GM19463 (cell line): ENCODE data around the gene TMEM212.
"Not testable (repeated sequence)": the region's sequence is repeated elsewhere in the genome, so short reads cannot be mapped to it uniquely, and the experiment has no call there.

Experiments used
- ATAC-seq: cut with Tn5 transposase; IDR thresholded peaks from one replicate; pipeline ENCODE4 v1.9.1; 2021; ENCODE audit warnings: mild to moderate bottlenecking, moderate library complexity; ENCODE audit not compliant: unreplicated experiment

Gene TMEM212

DNA sequence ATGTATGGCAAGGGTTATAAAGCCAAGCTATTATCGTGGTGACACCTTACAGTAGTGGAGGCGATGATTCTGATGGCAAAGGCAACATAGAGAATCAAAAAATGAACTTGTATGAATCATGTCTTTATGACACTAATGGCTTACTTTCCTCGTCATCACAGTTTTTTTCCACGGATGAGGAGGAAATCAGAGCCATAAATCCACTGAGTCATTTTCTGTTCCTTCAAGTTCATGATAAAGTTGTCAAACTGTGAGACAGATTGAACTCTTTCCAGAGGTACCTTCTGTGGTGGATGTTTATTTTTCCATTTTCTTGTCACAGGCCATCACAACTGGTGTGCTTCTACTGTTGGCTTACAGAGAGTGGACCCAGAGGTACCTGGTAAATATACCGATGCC is 8.5 kb downstream of the TMEM212 start:
- ATAC-seq: no peak

DNA sequence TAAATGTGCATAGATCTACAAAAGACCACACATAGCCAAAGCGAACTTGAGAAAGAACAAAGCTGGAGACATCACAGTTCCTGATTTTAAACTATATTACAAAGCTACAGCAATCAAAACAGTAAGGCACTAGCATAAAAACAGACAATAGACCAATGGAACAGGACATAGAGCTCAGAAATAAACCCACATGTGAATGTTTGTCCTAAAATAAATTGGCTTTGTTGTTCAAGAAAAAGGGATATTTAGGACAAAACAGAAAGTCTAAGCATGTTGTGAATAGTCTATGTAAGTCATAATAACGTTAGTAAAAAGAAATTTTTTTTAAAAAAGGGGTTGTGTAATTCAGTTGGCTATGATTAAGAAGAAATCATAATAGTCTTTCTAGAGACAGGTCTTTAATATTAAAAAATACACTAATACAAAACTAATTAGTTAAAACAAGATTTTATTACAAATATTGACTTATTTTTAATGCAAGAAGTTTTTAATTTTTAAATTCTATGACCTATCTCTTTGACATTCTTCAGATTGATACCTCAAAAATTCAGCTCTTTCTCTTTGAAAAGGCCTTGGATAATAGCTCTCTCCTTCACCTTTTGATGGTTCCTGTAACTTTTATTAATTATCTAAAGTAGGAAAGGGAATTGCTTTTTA is 11.6 kb downstream of the TMEM212 start:
- no peak for ATAC-seq

GRCh38 chr3:171858770-171859169 is 15.6 kb downstream of the TMEM212 start:
- ATAC-seq: not testable (repeated sequence)

DNA sequence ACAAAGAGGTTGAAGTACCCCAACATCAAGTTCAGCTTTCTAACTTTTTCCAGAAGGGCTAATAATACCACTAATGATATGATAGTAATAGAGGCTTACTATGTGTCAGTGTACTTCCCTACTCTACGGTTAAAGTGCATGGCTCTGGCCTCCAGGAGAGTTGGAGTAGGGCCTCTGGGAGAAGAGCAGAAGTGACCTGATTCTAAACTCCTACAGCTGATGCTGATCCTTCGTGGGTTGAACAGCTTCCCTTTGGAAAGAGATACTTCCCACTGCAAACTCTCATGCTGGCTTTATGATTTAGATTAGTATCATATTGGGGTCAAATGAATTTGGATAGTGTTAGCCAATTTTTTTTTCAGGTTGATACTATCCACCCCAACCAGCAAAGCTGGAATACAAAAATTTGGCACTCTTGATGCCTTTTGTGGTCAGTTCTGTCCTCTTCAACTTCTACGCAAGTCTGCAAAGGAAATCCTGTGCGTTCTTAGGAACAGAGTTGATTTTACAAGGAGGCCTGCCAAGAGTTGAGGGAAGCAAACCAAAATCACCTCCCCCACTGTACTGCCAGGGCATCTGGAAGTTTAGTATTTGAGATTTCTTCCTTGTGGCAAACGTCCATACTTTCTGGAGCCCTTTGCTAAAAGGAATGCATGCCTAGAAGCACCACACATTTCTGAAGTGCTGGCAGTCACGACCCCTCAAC is 17.8 kb downstream of the TMEM212 start:
- ATAC-seq: no peak

DNA sequence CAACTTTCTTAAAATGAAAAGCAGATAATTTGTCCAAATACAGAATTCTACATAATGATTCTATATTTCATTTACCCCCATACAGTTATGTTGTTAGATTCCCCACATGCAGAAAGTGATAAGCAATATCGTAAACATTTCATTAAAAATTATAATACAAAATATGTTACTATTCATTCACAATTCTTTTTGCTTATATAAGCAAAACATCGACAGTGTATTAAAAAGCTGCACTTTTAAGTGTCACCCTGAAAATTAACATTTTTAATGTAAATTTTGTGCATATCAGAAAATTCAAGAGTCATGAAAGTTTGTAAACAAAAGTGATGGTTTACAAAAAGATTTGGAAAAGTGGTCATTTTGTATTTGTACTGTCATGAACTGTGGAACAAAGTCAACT is 19.2 kb downstream of the TMEM212 start:
- no peak for ATAC-seq

DNA sequence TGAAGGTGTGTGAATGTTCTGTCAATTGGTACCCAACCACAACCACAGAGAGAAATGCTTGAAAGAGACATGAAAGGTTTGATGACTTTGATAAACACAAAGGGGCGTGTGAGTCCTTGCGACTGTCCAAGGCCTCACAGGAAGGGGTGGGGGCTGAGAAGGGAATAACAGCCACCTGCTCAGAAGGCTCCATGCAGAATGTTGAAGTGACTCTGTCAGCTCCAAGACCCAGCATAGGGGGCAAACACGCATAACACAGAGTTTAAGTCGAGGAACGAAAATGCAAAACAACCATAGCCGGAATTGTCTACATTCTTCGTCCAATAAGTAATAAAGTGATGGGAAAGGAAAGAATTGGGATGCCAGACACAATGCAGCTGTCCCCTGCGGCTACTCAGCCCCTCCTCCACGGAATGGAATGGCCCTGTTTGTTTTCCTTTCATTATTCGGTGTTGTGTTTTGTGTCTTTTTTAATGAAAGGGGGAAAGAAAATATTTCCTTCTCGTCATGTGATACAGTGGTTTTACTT is 19.9 kb downstream of the TMEM212 start:
- ATAC-seq: no peak

DNA sequence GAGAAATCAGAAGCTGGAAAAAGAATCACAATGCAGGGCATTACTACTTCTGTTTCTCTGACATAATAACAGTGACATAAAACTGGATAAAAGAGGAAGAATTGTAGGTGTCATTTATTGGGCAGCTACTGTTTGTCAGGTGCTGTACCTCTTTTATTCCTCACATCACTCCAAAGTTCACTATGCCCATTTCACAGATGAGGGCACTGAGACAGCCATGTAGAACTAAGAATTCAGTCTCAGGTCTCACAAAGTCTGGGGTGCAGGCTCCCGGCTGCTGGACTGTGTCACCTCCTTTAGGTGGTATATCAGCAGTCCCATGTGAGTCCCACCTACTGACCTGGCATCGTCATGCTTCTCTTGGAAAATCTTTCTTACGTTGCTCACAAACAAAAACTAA is 20.8 kb downstream of the TMEM212 start:
- ATAC-seq: no peak

DNA sequence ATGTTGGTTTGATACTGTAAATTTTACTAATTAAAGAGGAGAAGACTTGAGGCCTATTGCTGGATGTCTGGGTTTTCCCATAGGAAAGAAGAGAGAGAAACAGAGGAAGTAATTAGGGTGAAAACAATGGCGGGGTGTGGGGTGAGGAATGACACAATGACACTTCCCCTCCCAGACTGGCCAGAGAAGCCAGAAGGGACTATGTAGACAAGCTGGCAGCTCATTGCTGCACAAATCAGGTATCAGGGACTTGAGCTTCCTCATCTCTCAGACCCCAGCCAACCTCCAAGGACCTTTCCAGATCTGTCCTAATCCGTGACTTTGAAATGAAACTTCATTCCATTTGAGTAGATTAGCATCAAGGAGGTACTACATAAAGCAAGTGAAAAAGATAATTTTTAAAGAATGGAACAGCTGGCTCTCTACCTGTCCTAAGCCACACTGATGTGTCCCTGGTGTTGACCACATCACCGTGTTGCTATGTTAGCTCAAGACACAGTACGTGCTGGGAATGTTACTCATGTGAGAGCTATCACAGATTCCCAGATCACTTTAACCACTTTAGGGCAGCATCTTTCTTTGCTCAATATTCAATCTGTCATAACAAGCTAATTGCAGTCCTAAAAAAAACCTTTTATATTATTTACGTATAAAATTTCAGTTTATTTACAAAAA is 22.2 kb downstream of the TMEM212 start:
- ATAC-seq: no peak

DNA sequence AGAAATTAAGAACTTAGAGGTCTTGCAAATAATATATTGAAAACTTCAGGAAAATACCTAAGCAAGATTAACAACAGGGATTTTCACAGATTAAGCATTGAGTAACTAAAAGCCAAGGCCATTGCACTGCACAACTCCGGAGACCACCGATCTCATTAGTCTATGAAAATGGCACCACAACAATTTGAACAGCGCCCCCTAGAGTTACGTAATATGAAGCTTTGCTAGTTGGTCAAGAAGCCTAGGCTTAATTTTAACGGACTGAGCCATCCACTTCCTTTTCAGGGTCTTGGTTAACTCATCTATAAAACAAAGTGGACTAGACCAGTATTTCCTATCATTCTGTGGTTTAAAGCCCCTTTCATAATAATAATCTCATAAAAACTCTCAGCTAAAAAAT is 24.8 kb downstream of the TMEM212 start:
- ATAC-seq: no peak

DNA sequence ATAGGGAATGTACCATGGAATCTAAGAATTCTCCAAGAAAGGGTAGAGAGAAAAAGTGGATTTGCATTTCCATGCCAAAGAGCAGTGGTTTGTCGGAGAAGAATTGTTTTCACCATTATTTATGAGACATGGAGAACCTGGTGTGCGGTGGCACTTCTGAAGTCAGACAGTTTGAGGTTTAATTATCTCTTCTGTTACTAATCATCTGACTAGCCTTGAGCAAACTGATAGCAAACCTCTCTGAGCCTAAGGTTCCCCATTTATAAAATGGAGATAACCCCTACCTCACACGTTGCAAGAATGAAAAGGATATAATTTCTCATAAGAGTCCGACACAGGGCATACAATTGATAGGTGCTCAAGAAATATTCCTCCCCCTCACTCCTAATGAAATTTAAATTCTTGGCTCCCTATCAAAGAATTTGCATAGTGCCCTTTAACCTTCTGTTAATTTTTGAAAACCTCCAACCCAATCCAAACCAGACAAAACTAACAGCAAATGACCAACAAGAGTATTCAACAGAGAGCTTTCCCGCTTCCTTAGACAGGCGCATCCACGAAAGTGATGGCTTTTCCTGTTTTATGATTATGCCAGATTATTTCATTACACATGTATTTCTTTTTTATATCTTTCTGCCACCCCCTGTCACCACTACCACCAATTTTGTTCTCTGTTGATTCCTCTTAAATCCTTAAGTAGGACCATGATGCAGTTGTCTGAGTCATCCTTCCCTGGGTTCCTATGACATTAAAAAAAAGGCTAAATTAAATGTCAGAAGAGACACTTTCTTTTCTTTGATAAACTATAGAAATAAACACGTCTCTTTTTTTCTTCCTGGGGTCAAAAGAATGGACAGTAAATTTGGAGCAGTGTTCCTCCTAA is 28.5 kb downstream of the TMEM212 start:
- ATAC-seq: no peak

DNA sequence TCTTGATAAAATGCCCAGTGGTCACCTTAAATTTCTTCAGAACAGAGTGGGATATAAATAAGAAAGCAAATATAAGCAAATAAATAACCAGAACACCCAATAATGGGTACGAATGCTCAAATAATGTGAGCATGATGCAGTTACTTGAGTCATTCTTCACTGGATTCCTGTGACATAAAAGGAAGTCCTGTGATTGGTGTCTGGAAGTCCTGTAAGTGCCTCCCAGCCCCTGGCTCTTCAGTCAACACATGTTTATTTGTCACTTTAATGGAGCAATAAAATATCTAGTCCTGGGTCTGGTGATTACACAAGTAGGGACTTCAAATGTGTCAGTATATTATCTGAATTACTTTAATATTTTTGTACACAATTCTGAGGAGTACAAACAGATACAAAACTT is 30.4 kb downstream of the TMEM212 start:
- ATAC-seq: no peak

DNA sequence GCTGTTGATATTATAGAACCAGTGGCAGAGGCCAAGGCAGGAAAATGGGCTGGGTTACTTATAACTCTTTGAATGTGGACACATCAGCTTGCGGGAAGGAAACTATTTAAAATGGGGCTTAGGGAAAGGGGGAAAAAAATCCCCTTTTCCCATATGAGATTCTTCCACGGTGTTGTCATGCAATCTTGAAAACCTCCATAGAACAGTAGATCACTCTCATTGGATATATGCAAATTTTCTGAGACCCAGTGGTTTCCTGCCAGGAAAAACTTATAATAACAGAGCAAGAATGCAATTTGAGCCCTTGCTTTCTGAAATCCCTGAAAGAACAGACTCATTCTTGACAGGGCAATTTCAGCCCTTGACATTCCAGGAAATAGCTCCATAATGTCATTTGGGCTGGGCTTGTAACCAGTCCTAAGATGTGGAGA is 31.1 kb downstream of the TMEM212 start:
- no peak for ATAC-seq

DNA sequence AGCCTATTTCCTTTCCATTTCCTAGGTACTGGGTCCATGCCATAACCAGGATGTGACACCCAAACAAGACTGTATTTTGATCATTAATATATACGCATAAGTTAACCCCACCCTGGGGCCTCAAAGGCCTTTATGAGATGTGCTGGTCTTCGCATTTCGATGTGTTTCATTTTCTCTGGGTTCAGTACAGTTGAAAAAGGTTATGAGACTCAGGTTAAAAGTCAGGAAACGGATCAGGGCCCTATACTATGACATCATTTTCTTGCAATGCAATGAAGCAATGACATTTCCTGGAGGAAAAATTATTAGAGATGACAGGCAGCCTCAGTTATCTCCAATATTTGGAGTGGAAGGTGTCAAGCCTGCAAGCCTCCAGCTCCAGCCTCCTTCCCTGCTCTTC is 31.7 kb downstream of the TMEM212 start:
- no peak for ATAC-seq

DNA sequence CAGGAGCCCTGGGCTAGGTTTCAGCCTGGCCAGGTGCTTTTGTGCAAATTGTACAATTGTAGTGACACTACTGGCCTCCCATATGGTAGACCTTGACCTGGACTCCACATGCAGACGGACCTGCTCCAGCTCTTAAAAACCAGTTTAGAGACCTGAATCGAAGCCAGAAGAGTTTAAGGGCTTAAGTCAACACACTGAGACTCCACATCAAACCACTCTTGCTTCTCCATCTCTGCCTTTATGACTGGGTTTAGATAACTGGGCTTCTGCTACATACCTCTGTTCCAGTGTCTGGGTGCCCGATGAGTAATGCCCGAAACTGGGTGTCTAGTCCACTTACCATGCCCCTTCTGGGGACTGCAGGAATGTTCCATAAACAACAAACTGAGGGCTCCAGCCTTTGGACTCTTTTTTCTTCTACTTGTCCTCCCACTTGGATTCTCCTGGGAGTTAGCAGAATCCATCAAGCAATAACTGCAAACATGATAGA is 32.8 kb downstream of the TMEM212 start:
- no peak for ATAC-seq

DNA sequence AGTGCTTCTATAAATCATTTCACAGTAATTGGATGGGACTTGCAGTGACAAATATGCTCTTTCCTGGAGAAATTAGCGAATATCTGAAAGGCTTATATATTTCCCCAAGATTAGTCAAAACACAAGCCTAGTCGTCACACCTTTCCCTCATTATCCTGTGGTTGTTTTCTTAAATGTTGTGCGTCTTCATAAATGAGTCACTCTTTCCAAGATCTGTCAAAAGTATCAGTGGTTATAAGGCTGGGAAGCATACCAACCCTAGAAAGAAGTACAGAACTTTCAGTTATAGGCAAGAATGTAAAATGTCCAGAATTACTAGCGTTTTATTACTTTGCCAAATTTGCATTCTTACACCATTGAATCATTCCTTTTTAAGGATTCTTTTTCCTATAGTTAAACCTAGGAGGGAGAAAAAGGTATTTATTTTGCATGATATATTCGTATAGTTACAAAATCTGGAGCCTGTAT is 33.6 kb downstream of the TMEM212 start:
- no peak for ATAC-seq

- ATAC-seq: no peak
Measured at GRCh38 chr3:171878461-171879225, 35.5 kb downstream of the TMEM212 start.

- ATAC-seq: no peak
Measured at GRCh38 chr3:171879472-171879871, 36.3 kb downstream of the TMEM212 start.

GRCh38 chr3:171880101-171880870 is 37.1 kb downstream of the TMEM212 start:
- ATAC-seq: no peak

GRCh38 chr3:171881251-171881650 is 38.1 kb downstream of the TMEM212 start:
- no peak for ATAC-seq
